Astrocyte (in vitro differentiated cells and primary cell): ENCODE data around the gene TMC2. TPM values are rescaled to one million over a fixed set of nuclear protein-coding genes. Genes with fewer than 3 reads are reported as not detected.
A peak's percentile ranks its signal among the peaks of the same experiment; 100 is the strongest.

Source experiments
- DNase-seq: peaks from one replicate; pipeline ENCODE4 v3.0.0-alpha.2; 2010; ENCODE audit warnings: low read depth
- FAIRE-seq: peaks from 2 replicates; lab custom pipeline; 2011; peaks lifted over from hg19 to GRCh38; lab: Jason Lieb, UNC
- H2AFZ ChIP-seq: 2 replicates; pipeline ENCODE4 v1.6.0; 2012; ENCODE audit warnings: low read depth, low read length, inconsistent platforms
- H3K27ac ChIP-seq: 2 replicates; pipeline ENCODE4 v1.5.1; 2011; ENCODE audit warnings: low read depth, low read length, inconsistent platforms
- H3K27me3 ChIP-seq: 2 replicates; pipeline ENCODE4 v1.6.0; 2011; ENCODE audit warnings: low read length, inconsistent platforms; ENCODE audit not compliant: insufficient read depth
- H3K36me3 ChIP-seq: 2 replicates; pipeline ENCODE4 v1.5.1; 2011; ENCODE audit warnings: low read length, inconsistent platforms; ENCODE audit not compliant: insufficient read depth
- H3K4me1 ChIP-seq: 2 replicates; pipeline ENCODE4 v1.5.1; 2011; ENCODE audit warnings: low read length, inconsistent platforms; ENCODE audit not compliant: insufficient read depth
- H3K4me2 ChIP-seq: 2 replicates; pipeline ENCODE4 v1.6.0; 2012; ENCODE audit warnings: low read length, inconsistent platforms
- H3K4me3 ChIP-seq: 2 replicates; pipeline ENCODE4 v1.5.1; 2011; ENCODE audit warnings: low read depth, mild to moderate bottlenecking, low read length, inconsistent platforms; ENCODE audit not compliant: insufficient read depth
- H3K79me2 ChIP-seq: 2 replicates; pipeline ENCODE4 v1.6.0; 2012; ENCODE audit warnings: mild to moderate bottlenecking, low read length, inconsistent platforms; ENCODE audit not compliant: insufficient read depth
- H3K9ac ChIP-seq: 2 replicates; pipeline ENCODE4 v1.6.0; 2012; ENCODE audit warnings: mild to moderate bottlenecking, low read length, inconsistent platforms
- H3K9me3 ChIP-seq: 2 replicates; pipeline ENCODE4 v1.5.1; 2012; ENCODE audit warnings: low read depth, mild to moderate bottlenecking, low read length, inconsistent platforms; ENCODE audit not compliant: insufficient read depth
- H4K20me1 ChIP-seq: 2 replicates; pipeline ENCODE4 v1.6.0; 2012; ENCODE audit warnings: low read length, inconsistent platforms; ENCODE audit not compliant: insufficient read depth
- H3K27ac Mint-ChIP-seq: one replicate; pipeline ENCODE4 v1.8.0; 2021; ENCODE audit warnings: mild to moderate bottlenecking, mixed read lengths; ENCODE audit not compliant: unreplicated experiment
- H3K27me3 Mint-ChIP-seq: one replicate; pipeline ENCODE4 v1.8.0; 2021; ENCODE audit warnings: low read depth, mixed read lengths; ENCODE audit not compliant: unreplicated experiment
- H3K36me3 Mint-ChIP-seq: one replicate; pipeline ENCODE4 v1.8.0; 2021; ENCODE audit warnings: low read depth, mixed read lengths; ENCODE audit not compliant: unreplicated experiment
- H3K4me1 Mint-ChIP-seq: one replicate; pipeline ENCODE4 v1.8.0; 2021; ENCODE audit warnings: low read depth, mixed read lengths; ENCODE audit not compliant: unreplicated experiment
- H3K4me3 Mint-ChIP-seq: one replicate; pipeline ENCODE4 v1.8.0; 2021; ENCODE audit warnings: mild to moderate bottlenecking, moderate library complexity, mixed read lengths; ENCODE audit not compliant: unreplicated experiment
- H3K9me3 Mint-ChIP-seq: one replicate; pipeline ENCODE4 v1.8.0; 2021; ENCODE audit warnings: mild to moderate bottlenecking, mixed read lengths; ENCODE audit not compliant: unreplicated experiment
- CTCF ChIP-seq: IDR thresholded peaks from 2 replicates; pipeline ENCODE4 v1.5.1; 2011; ENCODE audit warnings: low read depth, mild to moderate bottlenecking, inconsistent platforms, low read length, moderate library complexity; ENCODE audit not compliant: insufficient read depth
- EZH2 ChIP-seq: IDR thresholded peaks from 2 replicates; pipeline ENCODE4 v1.6.1; 2012; ENCODE audit warnings: mild to moderate bottlenecking, low read length, inconsistent platforms; ENCODE audit not compliant: insufficient read depth
- microRNA-seq: library from miRNA; unstranded; fragments of <30 nt; microRNA quantifications from one replicate; pipeline ENCODE4 v1.2.0, GENCODE V29; 2020
- total RNA-seq: library from RNA; stranded (reverse); gene quantifications from 2 replicates; pipeline ENCODE4 v1.2.1, GENCODE V29; 2021

TMC2 gene
- total RNA-seq, 1 donor from 2014 or later = not detected

- H3K27me3 Mint-ChIP-seq = peaks cover 70% of the 10 kb centered on the region
- Histone ChIP-seq H3K27me3 (peaks cover 49% of the 10 kb centered on the region), H3K27ac (no peak overlapping the region), H4K20me1 (peaks cover 12% of the 10 kb centered on the region), H3K9ac (no peak overlapping the region), H2AFZ (no peak overlapping the region), H3K36me3 (no peaks in the 10 kb centered on the region), H3K4me3 (no peak overlapping the region), H3K4me2 (no peak overlapping the region), H3K4me1 (no peaks in the 10 kb centered on the region), H3K79me2 (no peaks in the 10 kb centered on the region), H3K9me3 (no peaks in the 10 kb centered on the region)
- H3K4me3 Mint-ChIP-seq = no peak overlapping the region
- DNase-seq = no peak
- TF ChIP-seq EZH2 (no peak), CTCF (no peak)
- no peak overlapping the region for H3K27ac Mint-ChIP-seq
- no peak for FAIRE-seq
- peaks cover 3% of the 10 kb centered on the region for H3K36me3 Mint-ChIP-seq
- H3K4me1 Mint-ChIP-seq = no peaks in the 10 kb centered on the region
- H3K9me3 Mint-ChIP-seq = peaks cover 7% of the 10 kb centered on the region
These were observed 154.3 kb downstream of the TMC2 start for GRCh38 chr20:2690718-2691117.

GRCh38 chr20:2691127-2691526 is 154.8 kb downstream of the TMC2 start:
- no peaks in the 10 kb centered on the region for H3K4me1 Mint-ChIP-seq
- peaks cover 11% of the 10 kb centered on the region for H3K9me3 Mint-ChIP-seq
- H3K27me3 Mint-ChIP-seq = peaks cover 70% of the 10 kb centered on the region
- H4K20me1 ChIP-seq = peaks cover 12% of the 10 kb centered on the region
- no peaks in the 10 kb centered on the region for H3K36me3 ChIP-seq
- H3K4me3 ChIP-seq = no peak overlapping the region
- DNase-seq (no peak), FAIRE-seq (no peak)
- peak overlapping the region; percentile 22 for H3K27ac Mint-ChIP-seq
- no peak overlapping the region for H3K4me2 ChIP-seq
- peaks cover 52% of the 10 kb centered on the region for H3K27me3 ChIP-seq
- no peak overlapping the region for H3K9ac ChIP-seq
- peak overlapping the region; percentile 93 for H3K4me3 Mint-ChIP-seq
- H3K27ac ChIP-seq = no peak overlapping the region
- H3K9me3 ChIP-seq = no peaks in the 10 kb centered on the region
- H2AFZ ChIP-seq = no peak overlapping the region
- H3K79me2 ChIP-seq = no peaks in the 10 kb centered on the region
- no peaks in the 10 kb centered on the region for H3K4me1 ChIP-seq
- TF ChIP-seq EZH2 (no peak), CTCF (no peak)
- peaks cover 3% of the 10 kb centered on the region for H3K36me3 Mint-ChIP-seq

Small RNAs within 50 kb of the gene (microRNA-seq; reads per million reads assigned to microRNA genes)
- gene MIR1292 = 67.1 reads per million, percentile 62 among the genes with 10 or more reads in this experiment

Other genes with a start within 250 kb of the TMC2 start
- not detected in 2 replicates for gene TGM3, start 240.6 kb upstream of the TMC2 start, total RNA-seq
- not detected in 2 replicates for gene TGM6, start 155.7 kb upstream of the TMC2 start, total RNA-seq
- 193 and 207 TPM in 2 replicates for gene SNRPB, start 65.8 kb upstream of the TMC2 start, total RNA-seq
- 7.8 and 9.6 TPM in 2 replicates for gene ZNF343, start 27.7 kb upstream of the TMC2 start, total RNA-seq
- 256 and 292 TPM in 2 replicates for gene NOP56, start 116.1 kb downstream of the TMC2 start, total RNA-seq
- gene IDH3B, start 127.6 kb downstream of the TMC2 start, total RNA-seq = 68.0 and 74.8 TPM in 2 replicates
- gene EBF4, start 156.2 kb downstream of the TMC2 start, total RNA-seq = 2.3 and 4.1 TPM in 2 replicates